Progenitor cell of endocrine pancreas (in vitro differentiated cells): ENCODE data around the gene ALDH1L2. TPM values are rescaled to one million over a fixed set of nuclear protein-coding genes. Genes with fewer than 3 reads are reported as not detected.

ENCODE experiments used
- DNase-seq: peaks from one replicate; pipeline ENCODE4 v3.0.0; 2021; ENCODE audit warnings: low spot score; ENCODE audit not compliant: unreplicated experiment
- H3K27ac Mint-ChIP-seq: 2 replicates; pipeline ENCODE4 v1.8.0; 2021; ENCODE audit warnings: mild to moderate bottlenecking, moderate library complexity, mixed read lengths
- H3K27me3 Mint-ChIP-seq: 2 replicates; pipeline ENCODE4 v1.8.0; 2021; ENCODE audit warnings: mixed read lengths
- H3K36me3 Mint-ChIP-seq: 2 replicates; pipeline ENCODE4 v1.8.0; 2022; ENCODE audit warnings: mixed read lengths; ENCODE audit not compliant: insufficient read depth
- H3K4me1 Mint-ChIP-seq: 2 replicates; pipeline ENCODE4 v1.8.0; 2021; ENCODE audit warnings: low read depth, mixed read lengths
- H3K4me3 Mint-ChIP-seq: 2 replicates; pipeline ENCODE4 v1.8.0; 2021; ENCODE audit warnings: low read depth, mild to moderate bottlenecking, moderate library complexity, mixed read lengths
- H3K9me3 Mint-ChIP-seq: 2 replicates; pipeline ENCODE4 v1.8.0; 2021; ENCODE audit warnings: low read depth, mixed read lengths
- total RNA-seq: library from RNA; stranded (reverse); gene quantifications from 2 replicates; pipeline ENCODE4 v1.2.1, GENCODE V29; 2021
- TF ChIP-seq, protein P1 (sequence below): fragments of 200-600 bp; sonication (generic); IDR thresholded peaks from one replicate; pipeline ENCODE4 v1.5.0; 2021; ENCODE audit warnings: antibody characterized with exemption, mild to moderate bottlenecking; ENCODE audit not compliant: unreplicated experiment

ALDH1L2 gene
- total RNA-seq, 1 donor from 2014 or later, result 0.69 TPM

DNA sequence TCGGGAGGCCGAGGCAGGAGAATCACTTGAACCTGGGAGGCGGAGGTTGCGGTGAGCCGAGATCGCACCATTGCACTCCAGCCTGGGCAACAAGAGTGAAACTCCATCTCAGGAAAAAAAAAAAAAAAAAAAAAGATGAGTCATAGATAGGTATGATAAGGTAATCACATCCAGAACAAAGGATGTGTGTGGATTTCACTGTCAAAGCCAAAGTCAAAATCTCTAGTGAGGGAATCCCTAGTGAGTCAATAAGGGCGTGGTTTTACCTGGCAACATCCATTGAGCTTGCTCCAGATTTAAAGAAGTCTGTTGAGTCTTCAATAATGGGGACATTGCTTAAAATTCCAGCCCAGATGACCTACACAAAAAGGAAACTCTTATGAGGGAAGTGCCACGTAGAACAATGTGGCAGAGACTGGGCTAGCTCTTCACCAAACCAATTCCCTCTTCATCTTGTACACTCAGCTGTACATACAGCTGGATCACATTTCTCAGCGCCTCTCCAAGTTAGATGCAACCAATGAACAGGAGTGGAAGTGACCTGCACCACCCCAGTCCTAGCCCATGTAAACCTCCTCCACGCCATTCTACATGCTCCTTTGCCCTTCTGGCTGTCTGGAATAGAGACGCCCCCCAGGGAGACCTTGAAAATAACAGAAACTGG lies 23.4 kb downstream of the ALDH1L2 start:
- no peaks in the 10 kb centered on the region for H3K27me3 Mint-ChIP-seq
- TF ChIP-seq, protein P1, sequence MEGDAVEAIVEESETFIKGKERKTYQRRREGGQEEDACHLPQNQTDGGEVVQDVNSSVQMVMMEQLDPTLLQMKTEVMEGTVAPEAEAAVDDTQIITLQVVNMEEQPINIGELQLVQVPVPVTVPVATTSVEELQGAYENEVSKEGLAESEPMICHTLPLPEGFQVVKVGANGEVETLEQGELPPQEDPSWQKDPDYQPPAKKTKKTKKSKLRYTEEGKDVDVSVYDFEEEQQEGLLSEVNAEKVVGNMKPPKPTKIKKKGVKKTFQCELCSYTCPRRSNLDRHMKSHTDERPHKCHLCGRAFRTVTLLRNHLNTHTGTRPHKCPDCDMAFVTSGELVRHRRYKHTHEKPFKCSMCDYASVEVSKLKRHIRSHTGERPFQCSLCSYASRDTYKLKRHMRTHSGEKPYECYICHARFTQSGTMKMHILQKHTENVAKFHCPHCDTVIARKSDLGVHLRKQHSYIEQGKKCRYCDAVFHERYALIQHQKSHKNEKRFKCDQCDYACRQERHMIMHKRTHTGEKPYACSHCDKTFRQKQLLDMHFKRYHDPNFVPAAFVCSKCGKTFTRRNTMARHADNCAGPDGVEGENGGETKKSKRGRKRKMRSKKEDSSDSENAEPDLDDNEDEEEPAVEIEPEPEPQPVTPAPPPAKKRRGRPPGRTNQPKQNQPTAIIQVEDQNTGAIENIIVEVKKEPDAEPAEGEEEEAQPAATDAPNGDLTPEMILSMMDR, result no peak
- peaks cover 13% of the 10 kb centered on the region for H3K9me3 Mint-ChIP-seq
- no peak overlapping the region for H3K27ac Mint-ChIP-seq
- no peak overlapping the region for H3K4me3 Mint-ChIP-seq
- peaks cover 1% of the 10 kb centered on the region for H3K36me3 Mint-ChIP-seq
- DNase-seq, result no peak
- H3K4me1 Mint-ChIP-seq, result peaks cover 2% of the 10 kb centered on the region

DNA sequence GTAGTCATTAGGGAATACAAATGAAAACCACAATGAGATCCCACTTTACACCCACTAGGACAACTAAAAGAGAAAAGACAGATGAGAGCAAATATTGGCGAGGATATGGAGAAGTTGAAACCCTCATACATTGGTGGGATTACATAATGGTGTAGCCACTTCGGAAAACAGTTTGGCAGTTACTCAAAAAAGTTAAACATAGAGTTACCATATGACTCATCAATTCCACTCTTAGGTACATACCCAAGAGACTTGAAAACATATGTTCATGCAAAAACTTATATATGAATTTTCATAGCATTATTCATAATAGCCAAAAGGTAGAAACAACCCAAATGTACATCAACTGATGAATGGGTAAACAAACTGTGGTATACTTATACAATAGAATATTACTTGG lies 27.1 kb downstream of the ALDH1L2 start:
- no peak overlapping the region for H3K4me3 Mint-ChIP-seq
- peaks cover 2% of the 10 kb centered on the region for H3K4me1 Mint-ChIP-seq
- peaks cover 1% of the 10 kb centered on the region for H3K36me3 Mint-ChIP-seq
- TF ChIP-seq, protein P1, result no peak
- no peaks in the 10 kb centered on the region for H3K27me3 Mint-ChIP-seq
- H3K27ac Mint-ChIP-seq, result no peak overlapping the region
- no peak for DNase-seq
- H3K9me3 Mint-ChIP-seq, result peaks cover 21% of the 10 kb centered on the region

DNA sequence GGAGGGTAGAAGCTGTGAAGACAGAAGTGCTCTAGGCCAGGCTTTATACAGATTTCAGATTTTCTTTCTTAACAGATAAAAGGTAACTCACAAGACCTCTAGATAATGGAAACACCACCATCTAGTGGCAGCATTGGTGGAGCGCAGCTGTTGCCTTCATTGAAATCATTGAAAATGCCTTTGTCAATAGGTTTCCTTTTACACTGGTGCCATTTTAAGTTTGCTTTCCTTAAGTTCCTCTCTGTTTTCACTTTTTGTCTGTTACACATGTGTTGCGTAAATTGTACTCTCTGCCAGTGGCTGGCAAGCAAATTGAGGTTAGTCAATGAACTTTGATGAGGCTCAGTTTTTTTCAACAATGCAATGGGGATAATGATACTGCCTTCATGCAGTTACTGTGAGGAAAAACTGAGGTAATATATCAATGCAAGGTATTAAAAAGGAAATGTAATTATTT lies 31.1 kb downstream of the ALDH1L2 start:
- Mint-ChIP-seq H3K36me3 (peaks cover 1% of the 10 kb centered on the region), H3K9me3 (peaks cover 21% of the 10 kb centered on the region), H3K27ac (no peak overlapping the region), H3K4me3 (no peak overlapping the region), H3K4me1 (peaks cover 4% of the 10 kb centered on the region), H3K27me3 (no peaks in the 10 kb centered on the region)
- DNase-seq, result peak; percentile 52
- TF ChIP-seq, protein P1, result peak; percentile 96

DNA sequence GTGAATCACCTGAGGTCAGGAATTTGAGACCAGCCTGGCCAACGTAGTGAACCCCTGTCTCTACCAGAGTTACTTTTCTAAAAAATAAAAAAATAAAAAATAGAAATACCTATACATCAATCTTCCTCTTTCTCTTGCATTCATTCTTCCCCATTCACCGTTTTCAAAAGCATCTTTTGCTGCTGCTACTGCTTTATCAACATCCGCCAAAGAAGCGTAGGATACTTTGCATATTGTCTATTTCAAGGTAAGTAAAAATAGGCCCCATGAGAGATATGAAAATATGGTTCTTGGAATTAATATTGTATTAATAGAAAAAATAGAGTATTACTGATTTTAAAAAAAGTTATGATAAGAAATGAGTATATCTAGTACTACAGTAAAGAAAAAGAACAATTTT lies 32.3 kb downstream of the ALDH1L2 start:
- Mint-ChIP-seq H3K27me3 (no peaks in the 10 kb centered on the region), H3K4me1 (peaks cover 4% of the 10 kb centered on the region), H3K9me3 (peaks cover 20% of the 10 kb centered on the region), H3K36me3 (peaks cover 1% of the 10 kb centered on the region), H3K27ac (no peak overlapping the region), H3K4me3 (no peak overlapping the region)
- no peak for DNase-seq
- TF ChIP-seq, protein P1, result no peak

DNA sequence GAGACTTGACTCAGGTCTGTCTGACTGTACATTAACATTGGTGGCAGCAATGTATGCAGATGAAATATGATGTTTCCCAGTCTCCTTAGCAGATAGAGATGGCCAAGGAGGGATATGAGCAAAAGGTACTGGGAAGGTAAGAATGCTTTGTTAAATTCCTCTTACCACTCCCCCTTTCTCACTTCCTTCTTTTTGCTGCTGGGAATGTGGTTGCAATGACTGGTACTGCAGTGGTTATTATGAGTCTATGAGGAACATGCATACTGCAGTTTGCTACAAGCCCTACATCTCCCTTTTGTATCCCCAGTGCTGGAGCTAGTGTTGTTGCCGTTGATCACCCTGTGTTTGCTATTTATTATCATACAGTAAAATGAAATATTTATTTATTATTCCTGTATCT lies 35.9 kb downstream of the ALDH1L2 start:
- H3K4me3 Mint-ChIP-seq, result no peak overlapping the region
- H3K4me1 Mint-ChIP-seq, result peaks cover 4% of the 10 kb centered on the region
- TF ChIP-seq, protein P1, result no peak
- no peak for DNase-seq
- no peaks in the 10 kb centered on the region for H3K9me3 Mint-ChIP-seq
- H3K27me3 Mint-ChIP-seq, result no peaks in the 10 kb centered on the region
- no peaks in the 10 kb centered on the region for H3K36me3 Mint-ChIP-seq
- H3K27ac Mint-ChIP-seq, result no peak overlapping the region
